Astrocyte (in vitro differentiated cells and primary cell): Measurements from ENCODE around the gene PYROXD2. TPM values are rescaled to one million over a fixed set of nuclear protein-coding genes. Genes with fewer than 3 reads are reported as not detected.
A peak's percentile ranks its signal among the peaks of the same experiment; 100 is the strongest.

Experiments used
- DNase-seq: peaks from one replicate; pipeline ENCODE4 v3.0.0-alpha.2; 2010; ENCODE audit warnings: low read depth
- FAIRE-seq: peaks from 2 replicates; lab custom pipeline; 2011; peaks lifted over from hg19 to GRCh38; lab: Jason Lieb, UNC
- H2AFZ ChIP-seq: 2 replicates; pipeline ENCODE4 v1.6.0; 2012; ENCODE audit warnings: low read depth, low read length, inconsistent platforms
- H3K27ac ChIP-seq: 2 replicates; pipeline ENCODE4 v1.5.1; 2011; ENCODE audit warnings: low read depth, low read length, inconsistent platforms
- H3K27me3 ChIP-seq: 2 replicates; pipeline ENCODE4 v1.6.0; 2011; ENCODE audit warnings: low read length, inconsistent platforms; ENCODE audit not compliant: insufficient read depth
- H3K36me3 ChIP-seq: 2 replicates; pipeline ENCODE4 v1.5.1; 2011; ENCODE audit warnings: low read length, inconsistent platforms; ENCODE audit not compliant: insufficient read depth
- H3K4me1 ChIP-seq: 2 replicates; pipeline ENCODE4 v1.5.1; 2011; ENCODE audit warnings: low read length, inconsistent platforms; ENCODE audit not compliant: insufficient read depth
- H3K4me2 ChIP-seq: 2 replicates; pipeline ENCODE4 v1.6.0; 2012; ENCODE audit warnings: low read length, inconsistent platforms
- H3K4me3 ChIP-seq: 2 replicates; pipeline ENCODE4 v1.5.1; 2011; ENCODE audit warnings: low read depth, mild to moderate bottlenecking, low read length, inconsistent platforms; ENCODE audit not compliant: insufficient read depth
- H3K79me2 ChIP-seq: 2 replicates; pipeline ENCODE4 v1.6.0; 2012; ENCODE audit warnings: mild to moderate bottlenecking, low read length, inconsistent platforms; ENCODE audit not compliant: insufficient read depth
- H3K9ac ChIP-seq: 2 replicates; pipeline ENCODE4 v1.6.0; 2012; ENCODE audit warnings: mild to moderate bottlenecking, low read length, inconsistent platforms
- H3K9me3 ChIP-seq: 2 replicates; pipeline ENCODE4 v1.5.1; 2012; ENCODE audit warnings: low read depth, mild to moderate bottlenecking, low read length, inconsistent platforms; ENCODE audit not compliant: insufficient read depth
- H4K20me1 ChIP-seq: 2 replicates; pipeline ENCODE4 v1.6.0; 2012; ENCODE audit warnings: low read length, inconsistent platforms; ENCODE audit not compliant: insufficient read depth
- H3K27ac Mint-ChIP-seq: one replicate; pipeline ENCODE4 v1.8.0; 2021; ENCODE audit warnings: mild to moderate bottlenecking, mixed read lengths; ENCODE audit not compliant: unreplicated experiment
- H3K27me3 Mint-ChIP-seq: one replicate; pipeline ENCODE4 v1.8.0; 2021; ENCODE audit warnings: low read depth, mixed read lengths; ENCODE audit not compliant: unreplicated experiment
- H3K36me3 Mint-ChIP-seq: one replicate; pipeline ENCODE4 v1.8.0; 2021; ENCODE audit warnings: low read depth, mixed read lengths; ENCODE audit not compliant: unreplicated experiment
- H3K4me1 Mint-ChIP-seq: one replicate; pipeline ENCODE4 v1.8.0; 2021; ENCODE audit warnings: low read depth, mixed read lengths; ENCODE audit not compliant: unreplicated experiment
- H3K4me3 Mint-ChIP-seq: one replicate; pipeline ENCODE4 v1.8.0; 2021; ENCODE audit warnings: mild to moderate bottlenecking, moderate library complexity, mixed read lengths; ENCODE audit not compliant: unreplicated experiment
- H3K9me3 Mint-ChIP-seq: one replicate; pipeline ENCODE4 v1.8.0; 2021; ENCODE audit warnings: mild to moderate bottlenecking, mixed read lengths; ENCODE audit not compliant: unreplicated experiment
- CTCF ChIP-seq: IDR thresholded peaks from 2 replicates; pipeline ENCODE4 v1.5.1; 2011; ENCODE audit warnings: low read depth, mild to moderate bottlenecking, inconsistent platforms, low read length, moderate library complexity; ENCODE audit not compliant: insufficient read depth
- EZH2 ChIP-seq: IDR thresholded peaks from 2 replicates; pipeline ENCODE4 v1.6.1; 2012; ENCODE audit warnings: mild to moderate bottlenecking, low read length, inconsistent platforms; ENCODE audit not compliant: insufficient read depth
- total RNA-seq: library from RNA; stranded (reverse); gene quantifications from 2 replicates; pipeline ENCODE4 v1.2.1, GENCODE V29; 2021

Gene PYROXD2
- total RNA-seq, 1 donor from 2014 or later = 4.5 TPM

GRCh38 chr10:98425511-98426352 lies 10.8 kb upstream of the PYROXD2 start:
- Histone ChIP-seq H3K9me3 (no peaks in the 10 kb centered on the region), H2AFZ (no peak overlapping the region), H3K79me2 (no peaks in the 10 kb centered on the region), H3K27me3 (no peaks in the 10 kb centered on the region), H3K9ac (no peak overlapping the region), H4K20me1 (no peaks in the 10 kb centered on the region), H3K4me3 (no peak overlapping the region), H3K4me1 (no peaks in the 10 kb centered on the region), H3K36me3 (peaks cover 9% of the 10 kb centered on the region), H3K27ac (no peak overlapping the region), H3K4me2 (no peak overlapping the region)
- H3K36me3 Mint-ChIP-seq = peaks cover 5% of the 10 kb centered on the region
- FAIRE-seq (no peak), DNase-seq (no peak)
- H3K27ac Mint-ChIP-seq = no peak overlapping the region
- no peaks in the 10 kb centered on the region for H3K27me3 Mint-ChIP-seq
- H3K4me1 Mint-ChIP-seq = no peaks in the 10 kb centered on the region
- TF ChIP-seq EZH2 (no peak), CTCF (peak; percentile 50)
- H3K9me3 Mint-ChIP-seq = peaks cover under 1% of the 10 kb centered on the region
- no peak overlapping the region for H3K4me3 Mint-ChIP-seq

- no peak for TF ChIP-seq CTCF
- TF ChIP-seq EZH2 = no peak
- Histone ChIP-seq H4K20me1 (no peaks in the 10 kb centered on the region), H3K4me2 (no peak overlapping the region), H3K27ac (no peak overlapping the region), H3K27me3 (no peaks in the 10 kb centered on the region), H3K36me3 (peaks cover 3% of the 10 kb centered on the region), H3K9ac (no peak overlapping the region), H3K4me1 (no peaks in the 10 kb centered on the region), H3K79me2 (no peaks in the 10 kb centered on the region), H3K4me3 (no peak overlapping the region), H3K9me3 (no peaks in the 10 kb centered on the region), H2AFZ (no peak overlapping the region)
- Mint-ChIP-seq H3K4me3 (no peak overlapping the region), H3K9me3 (no peaks in the 10 kb centered on the region), H3K27ac (no peak overlapping the region), H3K36me3 (no peaks in the 10 kb centered on the region), H3K4me1 (peaks cover 2% of the 10 kb centered on the region), H3K27me3 (no peaks in the 10 kb centered on the region)
- DNase-seq (no peak), FAIRE-seq (no peak)
Observed at GRCh38 chr10:98424295-98425254, 9.6 kb upstream of the PYROXD2 start.
